Left ventricle myocardium inferior (tissue), 1 donor: ENCODE results near the gene DOCK9. TPM values are rescaled to one million over a fixed set of nuclear protein-coding genes. Genes with fewer than 3 reads are reported as not detected.

ENCODE experiments used
- DNase-seq: peaks from one replicate; pipeline ENCODE4 v3.0.0-alpha.2; 2020
- H3K27ac ChIP-seq: fragments of 200-600 bp; replicated peaks from 2 replicates; pipeline ENCODE4 v1.8.0; 2021
- H3K27me3 ChIP-seq: fragments of 200-600 bp; 2 replicates; pipeline ENCODE4 v1.8.0; 2021; ENCODE audit warnings: low read depth
- H3K36me3 ChIP-seq: fragments of 200-600 bp; 2 replicates; pipeline ENCODE4 v1.8.0; 2021
- H3K4me1 ChIP-seq: fragments of 200-600 bp; 2 replicates; pipeline ENCODE4 v1.8.0; 2021
- H3K4me3 ChIP-seq: fragments of 200-600 bp; 2 replicates; pipeline ENCODE4 v1.8.0; 2021; ENCODE audit warnings: mild to moderate bottlenecking, moderate library complexity
- H3K9me3 ChIP-seq: fragments of 200-600 bp; replicated peaks from 2 replicates; pipeline ENCODE4 v1.8.0; 2021
- intact Hi-C: fragments of 100-400 bp; cut with micrococcal nuclease; formaldehyde crosslinking; loops from one replicate; pipeline ENCODE4 v1.11.0; 2022
- total RNA-seq: library from RNA; stranded (reverse); fragmentation: NEBNext Ultra II Directional; extraction: Animal tissue kit (Norgen Biotek cat#: 25700); gene quantifications from one replicate; pipeline ENCODE4 v1.2.1, GENCODE V29; 2021
- TF ChIP-seq, protein P1 (sequence below): fragments of 200-600 bp; IDR thresholded peaks from 2 replicates; pipeline ENCODE4 v1.8.0; 2021; ENCODE audit warnings: antibody characterized with exemption, mild to moderate bottlenecking, borderline replicate concordance
- donor health status: DM: no; HTN: yes; CAD: no; lungs with severe emphysema.

The DOCK9 gene
- total RNA-seq, 1 donor from 2014 or later: 36.8 TPM

DNA sequence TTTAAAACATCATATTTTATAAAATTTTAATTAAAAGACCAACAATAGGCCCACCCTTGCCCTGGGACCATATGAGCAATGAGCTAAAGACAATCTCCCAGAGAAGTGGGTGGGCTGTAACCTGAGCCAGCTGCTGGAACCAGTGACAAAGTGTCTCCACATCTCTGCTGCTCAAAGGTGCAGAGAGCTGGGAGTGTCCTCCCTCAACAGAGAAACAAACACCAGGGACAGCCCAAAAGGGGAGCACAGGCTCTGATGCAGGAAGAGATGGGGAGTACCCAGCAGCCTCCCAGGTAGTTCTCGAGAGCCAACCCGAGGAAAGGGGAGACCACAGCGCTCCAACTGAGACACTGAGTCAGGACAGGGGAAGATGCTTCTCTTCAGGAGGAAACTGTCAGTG, 39.1 kb downstream of the DOCK9 start:
- Histone ChIP-seq H3K27ac (peak overlapping the region; percentile 73), H3K36me3 (peaks cover 12% of the 10 kb centered on the region), H3K9me3 (peaks cover 15% of the 10 kb centered on the region), H3K27me3 (no peaks in the 10 kb centered on the region), H3K4me1 (peaks cover 57% of the 10 kb centered on the region), H3K4me3 (no peak overlapping the region)
- intact Hi-C loops: no loop called here
- TF ChIP-seq, protein P1, sequence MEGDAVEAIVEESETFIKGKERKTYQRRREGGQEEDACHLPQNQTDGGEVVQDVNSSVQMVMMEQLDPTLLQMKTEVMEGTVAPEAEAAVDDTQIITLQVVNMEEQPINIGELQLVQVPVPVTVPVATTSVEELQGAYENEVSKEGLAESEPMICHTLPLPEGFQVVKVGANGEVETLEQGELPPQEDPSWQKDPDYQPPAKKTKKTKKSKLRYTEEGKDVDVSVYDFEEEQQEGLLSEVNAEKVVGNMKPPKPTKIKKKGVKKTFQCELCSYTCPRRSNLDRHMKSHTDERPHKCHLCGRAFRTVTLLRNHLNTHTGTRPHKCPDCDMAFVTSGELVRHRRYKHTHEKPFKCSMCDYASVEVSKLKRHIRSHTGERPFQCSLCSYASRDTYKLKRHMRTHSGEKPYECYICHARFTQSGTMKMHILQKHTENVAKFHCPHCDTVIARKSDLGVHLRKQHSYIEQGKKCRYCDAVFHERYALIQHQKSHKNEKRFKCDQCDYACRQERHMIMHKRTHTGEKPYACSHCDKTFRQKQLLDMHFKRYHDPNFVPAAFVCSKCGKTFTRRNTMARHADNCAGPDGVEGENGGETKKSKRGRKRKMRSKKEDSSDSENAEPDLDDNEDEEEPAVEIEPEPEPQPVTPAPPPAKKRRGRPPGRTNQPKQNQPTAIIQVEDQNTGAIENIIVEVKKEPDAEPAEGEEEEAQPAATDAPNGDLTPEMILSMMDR: no peak
- DNase-seq: no peak

DNA sequence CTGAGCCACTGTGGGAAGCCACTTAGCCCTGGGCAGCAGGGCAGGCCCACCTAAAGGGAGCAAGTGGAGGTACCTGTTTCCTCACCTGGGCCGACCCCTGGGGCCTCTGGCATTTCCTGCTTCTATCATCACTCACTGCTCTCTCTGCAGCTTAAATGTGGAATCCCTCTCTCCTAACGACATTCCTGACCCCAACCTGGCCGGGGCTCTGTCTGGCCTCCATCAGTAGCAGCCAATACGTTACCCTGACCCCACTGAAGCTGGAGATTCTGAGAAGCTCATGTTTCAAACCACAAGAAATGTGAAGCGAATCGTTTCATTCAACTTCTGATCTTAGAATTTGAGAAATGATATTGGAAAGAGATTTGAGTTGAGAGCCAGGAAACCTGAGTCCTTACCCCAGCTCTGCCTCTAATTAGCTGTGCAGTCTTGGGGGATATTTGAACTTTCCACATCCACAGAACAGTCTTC, 39.9 kb downstream of the DOCK9 start:
- no peaks in the 10 kb centered on the region for H3K27me3 ChIP-seq
- peaks cover 12% of the 10 kb centered on the region for H3K36me3 ChIP-seq
- H3K27ac ChIP-seq: peak overlapping the region; percentile 73
- intact Hi-C loops: no loop called here
- no peak overlapping the region for H3K4me3 ChIP-seq
- DNase-seq: no peak
- peaks cover 49% of the 10 kb centered on the region for H3K4me1 ChIP-seq
- TF ChIP-seq, protein P1: no peak
- peaks cover 20% of the 10 kb centered on the region for H3K9me3 ChIP-seq

- H3K27me3 ChIP-seq: no peaks in the 10 kb centered on the region
- no peak for DNase-seq
- peaks cover 29% of the 10 kb centered on the region for H3K4me1 ChIP-seq
- intact Hi-C loops: no loop called here
- no peak overlapping the region for H3K4me3 ChIP-seq
- TF ChIP-seq, protein P1: no peak
- peaks cover 20% of the 10 kb centered on the region for H3K9me3 ChIP-seq
- peaks cover 12% of the 10 kb centered on the region for H3K36me3 ChIP-seq
- H3K27ac ChIP-seq: no peak overlapping the region
Observed at GRCh38 chr13:98934243-98934642, 43.6 kb downstream of the DOCK9 start.

DNA sequence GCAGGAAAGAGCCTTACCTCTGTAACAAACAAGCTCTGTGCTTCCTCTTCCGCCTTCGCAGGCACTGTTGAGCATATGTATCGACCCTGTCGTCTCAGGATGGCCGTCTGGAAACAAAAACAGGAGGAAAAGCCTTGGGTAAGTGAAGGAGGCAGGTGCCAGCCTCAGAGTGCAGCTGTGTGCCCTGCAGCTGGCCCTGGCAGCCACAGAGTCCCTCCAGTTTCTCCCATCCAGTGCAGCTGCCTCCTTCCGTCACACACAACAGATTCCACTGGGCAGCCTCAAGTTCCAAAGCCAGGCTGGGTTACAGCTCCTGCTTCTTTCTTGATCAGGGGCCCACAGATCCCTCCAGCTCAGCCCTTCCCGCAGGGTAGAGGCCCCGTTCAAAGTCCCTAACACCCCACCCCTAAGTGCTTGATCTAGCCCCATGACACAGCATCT, 47.7 kb downstream of the DOCK9 start:
- Histone ChIP-seq H3K9me3 (peaks cover 19% of the 10 kb centered on the region), H3K27me3 (no peaks in the 10 kb centered on the region), H3K36me3 (peaks cover 12% of the 10 kb centered on the region), H3K4me3 (no peak overlapping the region), H3K4me1 (peaks cover 39% of the 10 kb centered on the region), H3K27ac (peak overlapping the region; percentile 75)
- DNase-seq: no peak
- intact Hi-C loops: no loop called here
- TF ChIP-seq, protein P1: no peak

DNA sequence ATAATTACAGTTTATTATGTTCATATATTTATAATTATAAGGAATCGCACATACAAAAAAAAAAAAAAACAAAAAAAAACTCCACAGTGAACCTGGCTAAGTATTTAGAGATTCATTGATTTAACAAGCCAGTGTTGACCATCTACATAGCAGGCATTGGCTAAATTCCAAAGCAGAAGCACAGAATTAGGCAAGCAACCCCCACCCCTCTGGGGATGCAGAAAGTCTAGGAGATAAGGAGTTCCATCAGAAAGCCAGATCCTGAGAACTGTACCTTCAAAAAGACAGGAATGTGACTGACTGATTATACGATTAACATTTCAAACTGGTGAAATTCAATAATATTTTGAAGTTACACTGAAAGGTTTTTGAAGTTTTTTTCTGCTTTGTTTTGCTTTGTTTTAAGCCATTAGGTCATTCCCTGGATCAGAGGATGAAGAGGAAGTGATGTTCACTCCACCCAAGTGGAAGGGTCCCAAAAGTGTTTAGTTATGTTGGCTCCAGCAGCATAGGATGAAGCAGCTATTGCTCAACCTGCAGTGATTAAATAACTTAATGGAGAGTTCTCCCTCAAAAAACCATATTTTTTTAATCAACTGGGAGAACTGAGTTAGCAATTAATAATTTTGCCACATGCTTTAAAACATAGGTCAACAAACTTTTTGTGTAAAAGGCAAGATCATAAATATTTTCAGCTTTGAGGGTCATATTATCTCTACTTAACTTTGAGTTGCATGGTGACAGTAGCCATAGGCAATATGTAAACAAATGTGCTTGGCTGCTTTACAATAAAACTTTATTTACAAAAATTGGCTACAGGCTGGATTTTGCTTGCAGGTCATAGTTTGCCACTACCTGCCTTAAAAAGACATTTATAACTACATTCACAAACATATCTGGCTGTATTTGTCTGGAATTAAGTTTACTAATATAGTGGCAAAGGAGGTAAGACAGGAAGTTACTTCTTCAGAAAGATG, 49.6 kb downstream of the DOCK9 start:
- Histone ChIP-seq H3K4me3 (no peak overlapping the region), H3K27me3 (no peaks in the 10 kb centered on the region), H3K4me1 (peaks cover 58% of the 10 kb centered on the region), H3K36me3 (no peaks in the 10 kb centered on the region), H3K9me3 (no peaks in the 10 kb centered on the region), H3K27ac (peak overlapping the region; percentile 75)
- intact Hi-C loops: no loop called here
- TF ChIP-seq, protein P1: no peak
- no peak for DNase-seq
